NCI-H345 treated with DMSO at 0.1 percent for 48 hours (cell line): ENCODE data around the gene SCART1.
"Not testable (repeated sequence)": the region's sequence is repeated elsewhere in the genome, so short reads cannot be mapped to it uniquely, and the experiment has no call there.

Source experiments
- DNase-seq: peaks from one replicate; lab custom pipeline; 2025; ENCODE audit not compliant: unreplicated experiment; lab: John Stamatoyannopoulos, UW

SCART1 gene

GRCh38 chr10:133431888-133432613 is 21.7 kb upstream of the SCART1 start:
- DNase-seq, result not testable (repeated sequence)

DNA sequence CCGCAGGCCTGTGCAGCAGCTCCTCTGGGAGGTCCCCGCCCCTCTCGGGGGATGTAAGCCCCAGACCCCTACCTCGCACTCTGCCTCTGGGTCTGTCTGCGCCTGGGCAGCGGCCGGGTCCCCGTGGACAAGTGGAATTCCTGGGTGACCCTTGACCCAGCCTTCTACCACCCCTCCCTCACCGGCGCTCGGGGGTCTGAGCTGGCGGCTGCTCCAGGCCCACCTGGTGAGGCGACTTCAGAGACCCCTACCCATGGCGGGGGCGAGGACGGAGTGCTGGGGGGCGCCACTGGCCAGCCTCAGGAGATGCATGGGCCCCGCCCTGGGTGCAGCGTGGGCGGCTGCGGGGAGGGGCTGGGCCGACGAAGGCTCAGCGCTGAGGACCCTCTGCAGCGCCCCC is 21.0 kb upstream of the SCART1 start:
- DNase-seq, result not testable (repeated sequence)

- no peak for DNase-seq
Observed at GRCh38 chr10:133438711-133439273, 15.0 kb upstream of the SCART1 start.

- DNase-seq, result no peak
Observed at GRCh38 chr10:133439517-133440461, 14.0 kb upstream of the SCART1 start.

DNA sequence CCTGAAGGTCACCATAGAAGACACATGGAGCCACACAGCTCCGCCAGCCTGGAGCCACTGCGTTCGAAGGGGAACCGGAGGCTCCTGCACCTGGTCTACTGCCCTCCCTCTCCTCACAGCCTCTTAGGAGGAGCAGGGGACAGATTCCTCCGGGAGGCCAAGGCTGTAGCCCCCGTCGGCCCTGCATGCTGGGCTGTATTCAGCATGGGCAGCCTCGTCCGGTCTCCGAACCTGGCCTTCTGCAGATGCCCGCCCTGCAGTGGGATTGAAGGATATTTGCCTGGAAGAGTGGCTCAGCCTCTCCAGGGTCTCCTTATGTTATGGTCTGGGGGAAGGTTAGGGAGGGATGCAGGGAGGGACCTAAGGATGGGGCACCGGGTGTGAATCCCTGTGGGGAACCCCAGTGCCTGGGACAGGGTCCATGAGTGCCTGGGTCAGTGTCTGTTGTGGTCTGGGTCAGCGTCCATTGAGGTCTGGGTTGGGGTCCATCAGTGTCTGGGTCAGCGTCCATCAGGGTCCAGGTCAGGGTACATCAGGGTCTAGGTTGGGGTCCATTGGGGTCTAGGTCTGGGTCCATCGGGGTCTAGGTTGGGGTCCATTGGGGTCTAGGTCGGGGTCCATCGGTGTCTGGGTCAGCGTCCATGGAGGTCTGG is 13.0 kb upstream of the SCART1 start:
- DNase-seq, result no peak

DNA sequence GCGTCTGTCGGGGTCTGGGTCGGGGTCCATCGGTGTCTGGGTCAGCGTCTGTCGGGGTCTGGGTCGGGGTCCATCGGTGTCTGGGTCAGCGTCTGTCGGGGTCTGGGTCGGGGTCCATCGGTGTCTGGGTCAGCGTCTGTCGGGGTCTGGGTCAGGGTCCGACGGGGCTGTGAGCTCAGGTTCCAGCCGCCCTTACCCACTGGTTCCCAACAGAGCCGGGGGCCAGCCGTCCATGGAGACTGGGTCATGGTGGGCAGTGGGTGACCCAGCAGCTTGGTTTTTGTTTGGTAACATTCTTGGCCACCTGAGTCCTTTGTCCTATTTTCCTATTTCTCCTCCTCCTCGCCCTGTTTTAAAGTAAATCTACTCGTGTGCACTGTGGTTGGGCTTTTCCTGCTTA is 12.4 kb upstream of the SCART1 start:
- not testable (repeated sequence) for DNase-seq

DNA sequence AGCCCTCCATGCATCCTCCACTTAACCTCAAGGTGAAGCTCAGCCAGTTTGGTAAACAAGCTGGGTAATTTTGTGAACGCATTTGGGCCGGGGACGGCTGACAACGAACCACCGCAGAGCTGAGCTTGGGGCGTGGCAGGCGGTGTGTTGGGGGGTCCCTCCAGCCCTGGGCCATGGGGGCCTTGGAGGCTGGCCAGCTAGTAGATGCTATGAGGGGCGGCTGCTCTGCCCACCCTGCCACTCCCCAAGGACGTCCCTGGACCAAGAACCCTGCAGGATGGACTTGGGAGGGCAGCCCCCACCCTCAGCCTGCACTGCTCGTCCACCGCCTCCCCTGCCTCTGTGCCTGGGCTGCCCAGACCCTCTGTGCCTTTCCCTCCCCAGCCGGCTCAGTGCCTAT is 12.0 kb upstream of the SCART1 start:
- no peak for DNase-seq

GRCh38 chr10:133442191-133442966 is 11.4 kb upstream of the SCART1 start:
- DNase-seq, result no peak

GRCh38 chr10:133442967-133443924 is 10.5 kb upstream of the SCART1 start:
- DNase-seq, result no peak

DNA sequence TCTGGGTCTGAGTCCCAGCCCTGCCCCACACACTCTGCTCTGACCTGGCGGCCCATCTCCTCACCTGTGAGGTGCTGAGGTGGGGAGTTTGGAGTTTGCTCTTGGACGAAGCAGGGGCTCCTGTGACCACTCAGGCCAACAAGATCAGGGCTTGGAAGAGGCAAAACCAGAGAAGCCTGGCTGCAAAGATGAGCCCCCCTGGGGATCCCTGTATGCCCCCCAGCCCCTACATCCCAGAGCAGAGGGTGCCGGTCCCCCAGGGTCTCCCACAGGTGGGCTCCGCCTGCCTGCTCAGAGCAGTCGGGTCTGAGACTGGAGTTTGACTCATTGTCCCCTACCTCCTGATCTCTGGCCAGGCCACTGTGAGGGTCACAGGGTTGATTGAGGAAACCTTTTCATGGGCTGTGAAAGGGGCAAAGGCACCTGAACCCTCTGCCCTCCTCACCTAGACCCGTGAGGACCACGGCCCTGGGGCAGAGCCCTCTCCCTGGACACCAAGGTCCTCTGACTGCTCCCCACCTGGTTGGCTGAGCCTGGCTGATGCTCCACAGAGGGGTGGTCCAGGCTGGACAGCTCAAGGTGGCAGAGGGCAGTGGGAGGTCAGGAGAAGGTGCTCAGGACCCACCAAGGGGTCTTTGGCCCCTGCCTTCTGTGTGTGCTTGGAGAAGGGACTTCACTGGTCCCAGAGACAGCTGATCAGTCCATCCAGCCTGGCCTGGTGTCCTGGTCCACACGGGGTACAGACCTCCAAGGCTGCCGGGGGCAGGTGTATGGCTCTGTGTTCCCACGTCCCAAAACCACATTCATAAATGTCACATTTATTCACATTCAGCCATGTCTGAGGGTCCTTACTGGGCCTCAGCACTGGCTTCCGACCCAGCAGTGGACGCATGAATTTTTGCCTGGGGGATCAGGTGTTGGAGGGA is 9.1 kb upstream of the SCART1 start:
- no peak for DNase-seq

DNA sequence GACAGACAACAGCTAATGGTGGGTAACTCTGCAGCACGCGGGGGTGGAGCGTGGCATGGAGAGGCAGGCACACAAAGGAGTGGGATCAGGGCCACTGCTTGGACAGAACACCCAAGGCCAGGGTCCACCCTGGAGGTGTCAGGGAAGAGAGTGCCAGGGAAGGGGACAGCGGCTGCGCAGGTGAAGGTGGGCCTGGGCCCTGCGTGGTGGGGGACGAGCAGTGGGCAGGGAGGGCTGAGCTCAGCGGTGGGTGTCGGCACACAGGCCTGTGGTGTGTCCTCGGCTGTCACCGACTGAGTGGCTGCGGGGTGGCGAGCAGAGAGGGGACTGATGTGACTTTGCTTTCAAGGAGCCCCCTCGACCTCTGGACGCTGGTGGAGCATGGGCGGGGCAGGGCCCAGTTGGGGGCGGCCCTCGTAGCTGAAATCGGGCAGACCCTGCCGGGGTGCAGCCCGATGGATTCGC is 8.4 kb upstream of the SCART1 start:
- no peak for DNase-seq

DNA sequence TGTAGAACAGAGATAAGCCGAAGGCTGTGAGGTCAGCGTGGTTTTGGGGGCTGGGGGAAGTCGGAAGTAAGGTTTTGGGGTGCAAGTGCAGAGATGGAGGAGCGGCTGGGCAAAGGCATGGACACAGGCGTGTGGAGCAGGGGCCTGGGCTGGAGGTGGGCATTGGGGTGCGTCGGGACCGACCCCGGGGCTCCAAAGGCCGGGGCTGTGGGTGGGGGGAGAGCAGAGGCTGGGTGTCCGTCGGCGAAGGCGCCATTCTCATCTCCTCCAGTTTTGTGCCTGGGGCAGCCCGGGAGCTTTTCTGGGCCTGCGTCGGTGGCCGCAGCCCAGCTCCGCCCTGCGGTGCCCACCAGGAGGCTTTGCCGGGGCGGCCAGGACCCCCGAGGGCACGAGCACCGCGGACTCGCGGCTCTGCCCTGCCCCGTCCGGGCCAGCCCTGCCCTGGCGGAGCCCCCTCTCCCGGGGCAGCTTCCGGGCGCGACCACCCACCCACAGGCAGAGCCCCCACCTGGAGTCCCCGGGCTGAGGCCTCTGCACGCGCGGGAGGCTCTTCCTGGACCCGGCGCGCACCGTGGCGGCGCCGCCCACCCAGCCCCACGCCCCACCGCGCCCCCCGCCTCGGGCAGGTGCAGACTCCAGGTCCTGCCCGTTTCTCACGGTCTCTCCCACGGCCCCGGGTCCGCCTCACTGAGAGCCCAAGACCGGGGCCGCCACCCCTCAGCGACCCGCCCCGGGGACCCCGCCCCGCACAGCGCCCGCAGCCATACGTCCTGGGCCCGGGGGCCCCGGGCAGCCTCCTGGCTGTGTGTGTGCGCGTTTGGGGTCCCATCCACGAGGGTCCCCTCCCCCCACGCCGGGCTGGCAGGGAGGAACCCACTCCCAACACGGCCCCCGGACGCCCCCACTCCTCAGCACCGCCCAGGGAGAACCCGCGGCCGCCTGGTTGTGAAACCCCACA is 7.7 kb upstream of the SCART1 start:
- no peak for DNase-seq

DNA sequence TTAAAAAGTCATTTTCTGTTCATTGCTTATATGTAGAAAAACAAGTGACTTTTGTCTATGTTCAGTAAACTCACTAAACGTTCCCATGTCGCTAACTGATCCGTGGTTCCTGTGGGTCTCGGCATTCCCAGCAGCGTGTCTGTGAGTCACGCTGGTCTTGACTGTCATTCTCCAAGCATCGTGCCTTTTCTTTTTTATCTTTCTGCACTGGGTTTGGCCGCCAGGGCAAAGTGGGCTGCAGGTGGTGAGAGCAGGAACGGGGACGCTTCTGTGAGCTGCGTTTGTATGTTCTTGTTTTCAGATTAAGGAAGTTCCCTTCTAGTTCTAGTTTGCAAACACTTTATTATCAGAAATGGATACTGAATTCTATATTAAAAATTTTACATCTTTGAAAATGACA is 6.8 kb upstream of the SCART1 start:
- no peak for DNase-seq

DNA sequence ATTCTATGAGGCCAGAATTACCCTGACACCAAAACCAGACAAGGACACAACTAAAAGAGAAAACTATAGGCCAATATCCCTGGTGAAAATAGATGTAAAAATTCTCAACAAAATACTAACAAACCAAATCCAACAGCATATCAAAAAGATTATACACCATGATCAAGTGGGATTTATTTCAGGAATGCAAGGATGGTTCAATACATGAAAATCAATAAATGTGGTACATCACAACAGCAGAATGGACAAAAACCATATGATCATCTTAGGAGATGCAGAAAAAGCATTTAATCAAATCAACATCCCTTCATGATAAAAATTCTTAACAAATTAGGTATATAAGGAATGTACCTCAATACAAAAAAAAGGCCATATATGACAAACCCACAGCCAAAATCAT is 5.6 kb upstream of the SCART1 start:
- DNase-seq, result no peak

- DNase-seq, result no peak
Observed at GRCh38 chr10:133451346-133451745, 2.4 kb upstream of the SCART1 start.

DNA sequence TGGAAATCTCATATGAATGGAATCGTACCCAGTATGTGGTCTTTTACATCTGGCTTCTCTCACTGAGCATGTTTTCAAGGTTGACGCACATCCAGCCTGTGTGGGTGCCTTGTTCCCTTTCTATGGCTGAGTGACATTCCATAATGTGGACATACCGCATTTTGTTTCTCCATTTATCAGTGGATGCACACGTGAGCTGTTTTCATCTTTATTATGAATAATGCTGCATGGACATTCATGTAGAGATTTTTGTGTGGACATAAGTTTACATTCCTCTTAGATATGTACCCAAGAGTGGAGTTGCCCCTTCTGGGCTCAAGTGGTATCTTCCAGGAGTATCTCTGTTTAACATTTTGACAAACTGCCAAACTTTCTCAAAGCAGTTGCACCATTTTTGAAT is 1.3 kb upstream of the SCART1 start:
- DNase-seq, result no peak

- DNase-seq, result no peak
Observed at GRCh38 chr10:133454204-133454893, 604 bp downstream of the SCART1 start.
